NCI-H1105 (cell line): ENCODE data around the gene TMEM200B.
"Not testable (repeated sequence)": the region's sequence is repeated elsewhere in the genome, so short reads cannot be mapped to it uniquely, and the experiment has no call there.

Experiments used
- DNase-seq: peaks from one replicate; lab custom pipeline; 2025; lab: John Stamatoyannopoulos, UW

Gene TMEM200B

GRCh38 chr1:29133861-29134694 lies 10.4 kb upstream of the TMEM200B start:
- no peak for DNase-seq

DNA sequence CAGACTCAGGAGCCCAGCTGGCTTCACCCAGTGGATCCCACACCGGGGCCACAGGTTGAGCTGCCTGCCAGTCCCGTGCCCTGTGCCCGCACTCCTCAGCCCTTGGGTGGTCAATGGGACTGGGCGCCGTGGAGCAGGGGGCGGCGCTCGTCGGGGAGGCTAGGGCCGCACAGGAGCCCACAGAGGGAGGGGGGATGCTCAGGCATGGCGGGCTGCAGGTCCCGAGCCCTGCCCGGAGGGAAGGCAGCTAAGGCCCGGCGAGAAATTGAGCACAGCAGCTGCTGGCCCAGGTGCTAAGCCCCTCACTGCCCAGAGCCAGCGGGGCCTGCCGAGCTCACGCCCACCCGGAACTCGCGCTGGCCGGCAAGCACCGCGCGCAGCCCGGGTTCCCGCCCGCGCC lies 7.4 kb upstream of the TMEM200B start:
- DNase-seq = not testable (repeated sequence)

- no peak for DNase-seq
These were observed 6.2 kb upstream of the TMEM200B start for GRCh38 chr1:29129916-29130315.

GRCh38 chr1:29128739-29129138 lies 5.0 kb upstream of the TMEM200B start:
- no peak for DNase-seq

DNA sequence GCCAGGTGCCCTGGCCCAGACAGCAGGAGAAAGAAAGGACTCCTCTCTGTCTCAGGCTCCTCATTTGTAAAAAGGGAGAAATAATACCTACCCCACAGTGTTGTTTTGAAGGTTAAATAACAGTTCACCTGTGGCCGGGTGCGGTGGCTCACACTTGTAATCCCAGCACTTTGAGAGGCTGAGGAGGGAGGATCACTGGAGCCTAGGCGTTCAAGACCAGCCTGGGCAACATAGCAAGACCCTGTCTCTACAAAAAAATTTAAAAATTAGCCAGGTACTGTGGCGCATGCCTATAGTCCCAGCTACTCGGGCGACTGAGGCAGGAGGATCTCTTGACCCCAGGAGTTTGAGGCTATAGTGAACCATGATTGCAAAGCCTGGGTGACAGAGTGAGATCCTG lies 2.5 kb upstream of the TMEM200B start:
- DNase-seq = no peak

GRCh38 chr1:29125788-29126187 lies 2.1 kb upstream of the TMEM200B start:
- no peak for DNase-seq

DNA sequence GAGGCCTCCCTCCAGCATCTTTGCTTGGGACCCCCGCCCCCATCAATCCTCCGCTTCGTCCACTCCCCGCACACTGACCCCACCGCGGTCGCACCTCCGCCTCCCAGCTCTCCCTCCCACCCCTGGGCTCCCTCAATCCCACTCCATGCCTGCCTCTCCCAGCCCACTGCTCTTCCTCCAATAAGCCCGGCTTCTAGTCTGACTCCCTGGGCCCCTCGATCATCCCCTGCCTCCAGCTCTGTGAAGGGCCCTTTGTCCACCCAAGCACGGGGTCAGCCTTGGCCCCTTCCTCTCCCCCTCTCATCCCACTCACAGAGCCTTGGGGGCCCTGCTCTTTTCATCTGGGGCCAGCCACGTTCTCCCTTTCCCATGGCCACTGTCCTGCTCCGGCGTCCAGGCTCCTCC lies 1.5 kb upstream of the TMEM200B start:
- DNase-seq = no peak

DNA sequence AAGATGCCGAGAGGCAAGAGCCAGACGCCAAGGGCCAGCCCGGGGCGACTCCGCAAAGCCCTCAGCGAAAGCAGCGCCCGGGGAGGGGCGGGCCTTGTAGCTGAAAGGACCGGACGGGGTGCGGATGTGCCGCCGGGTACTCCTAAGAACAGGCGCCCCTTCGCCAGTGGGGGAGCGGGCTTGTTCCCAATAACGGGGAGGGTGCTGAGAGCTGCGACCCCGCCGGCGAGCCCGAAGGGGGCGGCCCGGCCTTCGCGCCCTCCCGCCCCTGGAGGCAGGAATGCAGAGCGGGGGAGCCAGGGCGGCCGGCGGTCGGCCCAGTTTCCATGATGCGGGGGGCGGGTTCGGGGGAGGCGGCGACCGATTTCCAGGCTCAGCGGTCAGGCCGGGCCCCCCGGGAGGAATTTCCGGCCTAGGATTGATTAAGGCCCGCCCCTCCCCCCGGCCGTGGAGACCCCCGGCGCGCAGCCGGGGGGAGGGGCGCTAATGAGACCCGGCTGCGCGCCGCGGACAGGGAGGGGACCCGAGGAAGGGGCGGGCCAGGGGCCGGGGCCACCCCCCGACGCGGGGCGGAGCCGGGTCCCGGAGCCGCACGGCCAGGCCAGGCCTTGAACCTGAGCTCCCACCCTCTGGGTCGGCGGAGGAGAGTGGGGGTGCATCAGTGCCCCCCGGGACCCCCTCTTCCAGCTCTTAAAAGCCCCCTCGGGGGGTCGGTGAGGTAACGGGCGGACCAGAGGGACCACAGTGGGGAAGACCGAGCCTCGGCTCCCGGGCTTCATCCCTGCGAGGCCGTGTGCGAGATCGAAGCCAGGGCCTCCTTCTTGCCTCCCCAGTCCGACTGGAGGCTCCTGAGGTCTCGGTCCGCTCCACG lies 898 bp upstream of the TMEM200B start:
- DNase-seq = no peak

DNA sequence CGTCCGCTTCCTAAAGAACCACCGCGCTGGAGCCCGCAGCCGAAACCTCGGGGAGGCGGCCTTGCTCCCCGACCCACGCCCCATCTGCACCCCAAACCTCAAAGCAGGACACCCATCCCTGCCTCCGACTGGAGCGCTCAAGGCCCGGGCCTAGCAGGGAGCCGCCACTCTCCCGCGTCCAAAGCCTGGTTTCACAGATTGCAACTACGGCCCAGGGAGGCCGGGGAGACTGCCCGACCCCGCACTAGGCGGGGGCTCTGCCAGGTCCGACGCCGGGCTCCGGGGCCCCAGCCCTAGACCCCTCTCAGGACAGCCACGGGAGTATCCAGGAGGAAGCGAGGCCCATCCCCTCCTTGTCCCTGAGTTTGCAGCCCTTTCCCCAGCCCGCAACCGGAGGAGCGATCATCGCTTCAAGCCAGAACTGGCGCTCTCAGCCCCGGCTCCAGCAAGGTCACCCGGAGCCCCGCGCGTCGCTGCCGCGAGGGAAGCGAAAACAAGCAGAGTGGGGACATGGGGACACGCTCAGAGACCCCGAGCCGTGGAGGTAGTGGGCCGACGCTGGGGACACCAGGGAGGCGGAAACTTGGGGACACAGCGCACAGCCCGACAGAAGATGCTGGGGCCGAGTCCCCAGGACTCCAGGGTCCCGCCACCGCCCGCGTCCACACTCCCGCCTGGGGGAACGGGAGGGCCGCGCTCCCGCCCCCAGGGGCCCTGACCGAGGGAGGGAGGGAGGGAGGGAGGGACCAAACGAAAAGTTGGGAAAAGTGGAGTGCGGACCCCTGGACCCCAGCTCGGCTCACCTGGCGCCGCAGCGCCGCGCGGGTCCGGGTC lies 433 bp downstream of the TMEM200B start:
- no peak for DNase-seq

GRCh38 chr1:29122682-29123052 lies 1.0 kb downstream of the TMEM200B start:
- no peak for DNase-seq

GRCh38 chr1:29121936-29122681 lies 1.6 kb downstream of the TMEM200B start:
- no peak for DNase-seq

- DNase-seq = no peak
These were observed 2.2 kb downstream of the TMEM200B start for GRCh38 chr1:29121516-29121935.

- peak; percentile 35 for DNase-seq
These were observed 2.7 kb downstream of the TMEM200B start for GRCh38 chr1:29120947-29121485.

DNA sequence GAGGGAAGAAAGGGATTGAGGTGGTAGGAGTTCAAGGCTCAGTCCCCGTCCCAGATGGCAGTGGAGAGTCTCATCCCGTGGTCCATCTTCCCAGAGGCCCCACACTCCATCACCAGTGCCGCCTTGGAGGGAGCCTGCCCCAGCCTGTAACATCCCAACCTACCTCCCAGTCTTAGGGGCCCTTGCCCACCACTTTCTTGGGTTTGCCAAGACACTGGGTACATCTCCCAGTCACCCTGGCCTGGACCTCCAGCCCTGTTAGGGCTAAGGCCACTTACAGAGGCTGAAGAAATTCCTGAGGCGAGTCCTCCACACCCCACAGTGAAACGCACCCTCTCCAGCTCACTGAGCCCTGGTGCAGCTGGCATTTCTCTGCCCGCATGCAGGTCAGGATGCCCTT lies 3.3 kb downstream of the TMEM200B start:
- DNase-seq = no peak

DNA sequence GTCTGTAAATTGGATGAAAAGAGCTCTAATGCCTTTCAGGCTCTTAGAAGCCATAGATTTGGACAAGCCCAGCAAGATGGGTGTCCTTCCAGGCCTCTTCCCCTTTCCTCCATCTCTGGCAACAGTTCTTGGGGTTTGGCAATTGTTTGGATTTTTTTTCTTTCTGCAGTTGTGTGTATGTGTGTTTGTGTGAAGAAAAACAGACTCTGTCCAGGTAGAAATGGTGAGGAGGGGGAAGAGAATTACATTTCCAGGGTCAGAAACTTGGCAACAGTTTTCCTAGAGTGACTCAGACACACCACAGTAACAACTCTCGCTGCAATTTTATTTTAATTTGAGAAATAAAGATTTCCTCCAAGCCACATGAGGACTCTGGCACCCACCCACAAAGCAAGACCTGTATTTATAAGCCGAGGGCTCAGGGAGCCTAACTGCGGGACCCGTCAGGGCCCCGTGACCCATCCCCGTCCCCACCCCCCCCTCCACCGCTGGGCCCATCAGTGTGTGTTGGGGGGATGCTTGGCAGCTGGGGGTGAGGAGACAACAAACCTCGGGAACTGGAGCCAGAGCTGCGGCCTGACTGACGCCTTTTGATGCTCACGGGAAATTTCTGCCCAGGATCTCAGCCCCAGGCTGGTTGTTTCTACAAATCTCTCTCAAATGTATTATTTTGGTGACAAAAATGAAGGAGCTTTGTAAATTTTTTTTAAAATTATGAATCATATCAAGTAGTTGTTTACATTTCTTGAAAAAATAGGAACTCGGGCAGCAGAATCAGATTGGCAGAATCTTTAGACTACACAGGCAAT lies 4.4 kb downstream of the TMEM200B start:
- DNase-seq = no peak

DNA sequence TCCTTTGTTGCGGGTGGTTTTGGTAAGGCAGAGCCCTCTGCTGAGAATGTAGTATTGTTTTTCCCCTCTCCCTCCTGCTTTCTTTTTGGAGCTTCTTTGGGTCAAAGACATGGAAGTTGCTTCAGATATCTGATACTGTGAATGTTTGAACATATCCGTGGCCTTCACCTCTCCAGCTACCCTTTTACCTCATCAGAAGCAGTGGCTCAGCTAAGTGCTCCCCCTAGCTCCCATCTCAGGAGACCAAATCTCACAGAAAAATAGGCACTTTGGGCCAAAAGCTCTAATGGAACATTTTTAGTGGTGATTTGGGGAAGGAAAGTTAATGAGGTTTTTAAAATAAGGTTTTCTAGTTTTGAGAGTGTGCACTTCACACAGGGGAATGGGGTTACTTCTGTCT lies 6.3 kb downstream of the TMEM200B start:
- no peak for DNase-seq

DNA sequence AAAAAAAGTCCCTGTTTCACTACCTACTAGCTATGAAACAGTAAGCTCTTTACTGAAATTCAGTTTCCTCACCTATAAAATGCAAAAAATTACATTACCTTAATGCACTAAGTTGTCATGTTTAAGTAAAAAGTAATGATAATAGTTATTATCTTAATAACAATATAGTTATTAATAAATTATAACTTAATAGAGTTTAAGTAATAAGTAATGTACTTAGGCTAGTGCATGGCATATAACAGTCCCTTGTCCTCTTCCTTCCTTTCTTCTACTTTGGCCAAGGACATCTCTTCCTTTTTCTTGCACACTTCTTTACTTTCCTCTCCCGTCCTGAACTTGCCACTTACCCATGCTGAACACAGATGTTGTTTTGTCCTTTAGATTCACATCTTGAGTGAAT lies 9.0 kb downstream of the TMEM200B start:
- DNase-seq = no peak

DNA sequence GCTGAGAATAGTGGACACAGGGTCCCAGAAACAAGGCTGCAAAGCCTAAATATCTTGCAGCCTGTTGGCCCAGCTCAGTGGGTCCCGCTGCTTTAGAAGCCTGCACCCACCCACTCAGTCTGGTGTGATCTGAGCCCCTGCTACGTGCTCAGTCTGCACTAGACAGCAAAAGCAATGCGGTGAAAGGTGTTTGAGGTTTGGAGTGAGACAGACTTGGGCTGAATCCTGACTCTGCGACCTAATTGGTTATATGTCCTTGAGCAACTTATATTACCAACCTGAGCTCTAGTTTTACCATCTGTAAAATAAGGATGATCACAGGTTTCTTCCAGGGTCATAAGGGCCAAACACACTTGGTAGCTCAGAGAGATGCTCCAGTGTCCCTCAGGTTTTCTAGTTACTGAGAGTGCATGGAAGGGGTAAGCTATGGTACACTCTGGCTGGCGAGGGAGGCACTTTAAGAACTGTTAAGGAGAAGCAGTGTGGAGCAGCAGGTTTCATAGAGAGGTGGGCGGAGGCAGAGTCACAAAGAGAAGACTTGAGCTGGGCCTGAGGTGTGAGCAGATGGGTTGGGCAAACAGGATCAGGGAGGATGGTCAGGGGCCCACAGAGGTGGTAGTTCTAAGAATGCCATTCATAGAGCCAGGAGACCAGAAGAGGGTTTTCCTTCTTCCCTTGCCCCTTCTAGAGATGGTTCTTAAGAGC lies 10.1 kb downstream of the TMEM200B start:
- no peak for DNase-seq

DNA sequence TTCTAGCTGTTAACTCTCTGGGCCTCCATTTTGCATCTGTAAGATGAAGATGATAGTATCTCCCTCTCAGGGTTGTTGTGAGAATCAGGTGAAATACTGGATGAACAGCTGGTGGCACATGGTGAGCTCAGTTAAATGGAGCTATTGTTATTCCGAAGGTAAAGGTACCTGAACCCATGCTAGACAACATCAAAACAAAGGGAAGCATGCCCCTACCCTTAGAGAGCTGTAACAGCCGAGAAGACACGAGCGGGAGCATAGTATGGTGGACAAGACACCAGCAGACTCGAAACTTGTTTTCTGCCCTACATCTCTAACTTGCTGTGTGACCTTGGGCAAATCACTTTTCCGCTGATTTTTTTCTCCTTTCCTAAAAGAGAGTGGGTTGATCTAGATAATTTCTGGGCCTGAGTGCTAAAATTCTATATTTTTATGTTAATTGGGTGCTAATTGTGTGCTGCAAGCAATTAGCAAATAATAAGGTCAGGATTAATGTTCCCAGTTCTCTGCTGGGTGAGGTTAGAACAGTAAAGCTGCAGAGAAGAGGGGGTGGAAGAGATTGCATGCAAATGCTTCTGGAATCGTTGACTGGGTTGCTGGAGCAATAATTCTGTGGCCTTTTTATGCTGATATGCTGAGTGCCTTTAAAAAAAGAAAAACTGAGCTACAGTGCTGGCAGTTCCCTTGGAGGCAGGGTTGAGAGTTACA lies 10.8 kb downstream of the TMEM200B start:
- DNase-seq = no peak
